Panc1 (cell line): Measurements from ENCODE around the gene BARX2. TPM values are rescaled to one million over a fixed set of nuclear protein-coding genes. Genes with fewer than 3 reads are reported as not detected.

ENCODE experiments used
- ATAC-seq: fragments of 200-7000 bp; cut with Tn5 transposase; 2 replicates; pipeline ENCODE4 v1.9.1; 2020; ENCODE audit warnings: mild to moderate bottlenecking, moderate library complexity
- BruUV-seq: library from RNA; stranded (reverse); fragments of 400-500 nt; replicated peaks from 2 replicates; lab custom pipeline; 2021; lab: Mats Ljungman, UMichigan
- CTCF ChIA-PET: fragments of 300-600 bp; sonication (Branson Sonifier 250); formaldehyde crosslinking; loops from one replicate; lab custom pipeline; 2022; ENCODE audit warnings: antibody characterized with exemption; lab: Charles Lee
- POLR2A ChIA-PET: fragments of 300-600 bp; sonication (Branson Sonifier 250); formaldehyde crosslinking; loops from one replicate; lab custom pipeline; 2022; ENCODE audit warnings: antibody characterized with exemption; lab: Charles Lee
- DNase-seq: peaks from one replicate; pipeline ENCODE4 v3.0.0-alpha.2; 2010; ENCODE audit warnings: low read depth, low spot score
- H3K27ac ChIP-seq: 2 replicates; pipeline ENCODE4 v1.5.1; 2011; ENCODE audit warnings: mild to moderate bottlenecking, low read length, inconsistent platforms
- H3K27me3 ChIP-seq: fragments of 200-500 bp; sonication (Bioruptor generic); 2 replicates; pipeline ENCODE4 v1.6.0; 2014; ENCODE audit warnings: low read length, inconsistent platforms; ENCODE audit not compliant: control insufficient read depth, insufficient read depth
- H3K36me3 ChIP-seq: fragments of 200-500 bp; sonication (Bioruptor generic); 2 replicates; pipeline ENCODE4 v1.5.1; 2014; ENCODE audit warnings: inconsistent platforms, mild to moderate bottlenecking, low read length, moderate library complexity; ENCODE audit not compliant: control insufficient read depth, insufficient read depth
- H3K4me1 ChIP-seq: 2 replicates; pipeline ENCODE4 v1.5.1; 2011; ENCODE audit warnings: inconsistent platforms, mild to moderate bottlenecking, low read length, moderate library complexity; ENCODE audit not compliant: control insufficient read depth, insufficient read depth
- H3K4me3 ChIP-seq, 2 experiments: 2 replicates each; pipeline ENCODE4 v1.5.1; 2011 to 2012; ENCODE audit warnings: low read depth in 2 of 2, low read length in 2 of 2, mild to moderate bottlenecking in 2 of 2, inconsistent platforms in 1 of 2, moderate library complexity in 1 of 2
- H3K9me3 ChIP-seq: fragments of 200-500 bp; sonication (Bioruptor generic); 2 replicates; pipeline ENCODE4 v1.5.1; 2014; ENCODE audit warnings: low read depth, mild to moderate bottlenecking, inconsistent platforms, low read length, moderate library complexity; ENCODE audit not compliant: control insufficient read depth, insufficient read depth
- POLR2AphosphoS5 ChIP-seq: IDR thresholded peaks from 2 replicates; pipeline ENCODE4 v1.6.1; 2012; ENCODE audit warnings: mild to moderate bottlenecking, low read depth, low read length, moderate library complexity
- SIN3A ChIP-seq: IDR thresholded peaks from 2 replicates; pipeline ENCODE4 v1.6.1; 2012; ENCODE audit warnings: low read depth, mild to moderate bottlenecking, low read length, moderate library complexity, borderline replicate concordance; ENCODE audit not compliant: insufficient read depth
- TCF7L2 ChIP-seq: IDR thresholded peaks from 2 replicates; pipeline ENCODE4 v1.6.1; 2011; ENCODE audit warnings: mild to moderate bottlenecking, low read depth, low read length, inconsistent platforms
- in situ Hi-C: cut with HindIII; loops from 2 replicates; pipeline ENCODE4 v1.10.0; 2016; ENCODE audit warnings: low sequenced_read_pairs, low pct_unique_long_range_greater_than_20kb
- intact Hi-C: fragments of 100-400 bp; cut with micrococcal nuclease; formaldehyde crosslinking; loops from one replicate; pipeline ENCODE4 v1.10.0; 2022; ENCODE audit not compliant: unreplicated experiment
- total RNA-seq: library from RNA; stranded (reverse); gene quantifications from one replicate; pipeline ENCODE4 v1.2.1, GENCODE V29; 2021; ENCODE audit not compliant: unreplicated experiment
- TF ChIP-seq, protein P1 (sequence below), 2 experiments: IDR thresholded peaks; 2 replicates each; pipeline ENCODE4 v1.6.1; 2011 to 2012; ENCODE audit warnings: low read depth in 2 of 2, control low read depth in 1 of 2, low read length in 1 of 2, mild to moderate bottlenecking in 1 of 2, moderate library complexity in 1 of 2; ENCODE audit not compliant: insufficient read depth in 1 of 2
- TF ChIP-seq, protein P2 (sequence below): fragments of 450-650 bp; IDR thresholded peaks from 2 replicates; pipeline ENCODE4 v1.5.1; 2017; ENCODE audit warnings: mild to moderate bottlenecking

BARX2 gene
- total RNA-seq, 1 experiment from 2014 or later, result 3.9 TPM

DNA sequence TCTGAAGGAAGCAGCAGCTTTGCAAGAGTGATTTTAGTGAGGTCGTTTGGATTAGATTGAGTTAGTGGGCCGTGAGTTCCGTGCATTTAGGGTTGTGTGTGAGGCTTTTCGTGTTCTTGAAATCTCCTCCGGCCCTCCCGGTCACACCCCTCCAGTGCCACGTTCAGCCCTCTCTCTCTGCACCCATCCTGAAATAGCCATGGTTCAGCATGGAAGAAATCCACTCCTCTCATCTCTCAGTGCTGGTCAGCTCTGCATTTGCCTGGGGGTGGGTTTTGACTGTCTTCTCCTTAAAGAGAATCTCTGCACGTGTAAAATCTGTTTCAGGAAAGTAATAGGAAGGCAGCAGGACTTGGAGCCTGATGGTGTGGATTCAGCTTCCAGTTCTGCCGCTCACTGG is 19.8 kb downstream of the BARX2 start:
- H3K27ac ChIP-seq, result no peak overlapping the region
- no peaks in the 10 kb centered on the region; the same call in 1 of the 2 replicates for H3K4me1 ChIP-seq
- no peaks in the 10 kb centered on the region for H3K9me3 ChIP-seq
- CTCF ChIA-PET, result no interaction called here
- no TSS peak for BruUV-seq
- no peak for TF ChIP-seq POLR2AphosphoS5
- TF ChIP-seq, protein P1, sequence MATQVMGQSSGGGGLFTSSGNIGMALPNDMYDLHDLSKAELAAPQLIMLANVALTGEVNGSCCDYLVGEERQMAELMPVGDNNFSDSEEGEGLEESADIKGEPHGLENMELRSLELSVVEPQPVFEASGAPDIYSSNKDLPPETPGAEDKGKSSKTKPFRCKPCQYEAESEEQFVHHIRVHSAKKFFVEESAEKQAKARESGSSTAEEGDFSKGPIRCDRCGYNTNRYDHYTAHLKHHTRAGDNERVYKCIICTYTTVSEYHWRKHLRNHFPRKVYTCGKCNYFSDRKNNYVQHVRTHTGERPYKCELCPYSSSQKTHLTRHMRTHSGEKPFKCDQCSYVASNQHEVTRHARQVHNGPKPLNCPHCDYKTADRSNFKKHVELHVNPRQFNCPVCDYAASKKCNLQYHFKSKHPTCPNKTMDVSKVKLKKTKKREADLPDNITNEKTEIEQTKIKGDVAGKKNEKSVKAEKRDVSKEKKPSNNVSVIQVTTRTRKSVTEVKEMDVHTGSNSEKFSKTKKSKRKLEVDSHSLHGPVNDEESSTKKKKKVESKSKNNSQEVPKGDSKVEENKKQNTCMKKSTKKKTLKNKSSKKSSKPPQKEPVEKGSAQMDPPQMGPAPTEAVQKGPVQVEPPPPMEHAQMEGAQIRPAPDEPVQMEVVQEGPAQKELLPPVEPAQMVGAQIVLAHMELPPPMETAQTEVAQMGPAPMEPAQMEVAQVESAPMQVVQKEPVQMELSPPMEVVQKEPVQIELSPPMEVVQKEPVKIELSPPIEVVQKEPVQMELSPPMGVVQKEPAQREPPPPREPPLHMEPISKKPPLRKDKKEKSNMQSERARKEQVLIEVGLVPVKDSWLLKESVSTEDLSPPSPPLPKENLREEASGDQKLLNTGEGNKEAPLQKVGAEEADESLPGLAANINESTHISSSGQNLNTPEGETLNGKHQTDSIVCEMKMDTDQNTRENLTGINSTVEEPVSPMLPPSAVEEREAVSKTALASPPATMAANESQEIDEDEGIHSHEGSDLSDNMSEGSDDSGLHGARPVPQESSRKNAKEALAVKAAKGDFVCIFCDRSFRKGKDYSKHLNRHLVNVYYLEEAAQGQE (IDR thresholded peaks at IDR 0.05; ENCODE audit: insufficient read depth in 1 of 2, low read depth in 2 of 2, low read length in 1 of 2), result no peak
- TF ChIP-seq TCF7L2, result no peak
- no peak for TF ChIP-seq SIN3A
- TF ChIP-seq, protein P2, sequence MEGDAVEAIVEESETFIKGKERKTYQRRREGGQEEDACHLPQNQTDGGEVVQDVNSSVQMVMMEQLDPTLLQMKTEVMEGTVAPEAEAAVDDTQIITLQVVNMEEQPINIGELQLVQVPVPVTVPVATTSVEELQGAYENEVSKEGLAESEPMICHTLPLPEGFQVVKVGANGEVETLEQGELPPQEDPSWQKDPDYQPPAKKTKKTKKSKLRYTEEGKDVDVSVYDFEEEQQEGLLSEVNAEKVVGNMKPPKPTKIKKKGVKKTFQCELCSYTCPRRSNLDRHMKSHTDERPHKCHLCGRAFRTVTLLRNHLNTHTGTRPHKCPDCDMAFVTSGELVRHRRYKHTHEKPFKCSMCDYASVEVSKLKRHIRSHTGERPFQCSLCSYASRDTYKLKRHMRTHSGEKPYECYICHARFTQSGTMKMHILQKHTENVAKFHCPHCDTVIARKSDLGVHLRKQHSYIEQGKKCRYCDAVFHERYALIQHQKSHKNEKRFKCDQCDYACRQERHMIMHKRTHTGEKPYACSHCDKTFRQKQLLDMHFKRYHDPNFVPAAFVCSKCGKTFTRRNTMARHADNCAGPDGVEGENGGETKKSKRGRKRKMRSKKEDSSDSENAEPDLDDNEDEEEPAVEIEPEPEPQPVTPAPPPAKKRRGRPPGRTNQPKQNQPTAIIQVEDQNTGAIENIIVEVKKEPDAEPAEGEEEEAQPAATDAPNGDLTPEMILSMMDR, result no peak
- ATAC-seq (no peak), DNase-seq (no peak)
- H3K4me3 ChIP-seq, result no peak overlapping the region
- in situ Hi-C loops, result no loop called here
- intact Hi-C loops, result no loop called here
- POLR2A ChIA-PET, result no interaction called here
- no peaks in the 10 kb centered on the region for H3K36me3 ChIP-seq
- peaks cover 2% of the 10 kb centered on the region; the same call in 1 of the 2 replicates for H3K27me3 ChIP-seq

DNA sequence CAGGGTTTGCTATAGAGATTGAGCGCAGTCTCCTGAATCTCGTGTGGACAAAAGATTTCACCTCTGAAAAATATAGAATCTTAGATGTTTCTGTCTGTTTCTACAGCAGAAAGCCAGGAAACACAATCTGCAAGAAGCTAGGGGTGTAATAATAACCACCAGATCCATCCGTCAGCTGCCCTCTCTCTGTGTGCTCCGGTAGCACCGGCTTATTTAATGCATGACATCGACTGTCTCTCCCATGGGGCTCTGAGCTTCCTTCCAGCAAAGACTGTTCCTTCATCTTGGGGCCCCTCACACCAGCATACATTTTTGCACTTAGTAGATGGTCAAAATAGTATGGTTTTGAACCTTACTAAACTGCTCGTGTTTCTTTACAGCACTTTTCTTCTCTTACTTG is 20.2 kb downstream of the BARX2 start:
- no peak overlapping the region for H3K4me3 ChIP-seq
- H3K36me3 ChIP-seq, result no peaks in the 10 kb centered on the region
- POLR2A ChIA-PET, result no interaction called here
- ATAC-seq (no peak), DNase-seq (no peak)
- H3K27ac ChIP-seq, result no peak overlapping the region
- CTCF ChIA-PET, result no interaction called here
- no peaks in the 10 kb centered on the region; the same call in 1 of the 2 replicates for H3K4me1 ChIP-seq
- no peak for TF ChIP-seq POLR2AphosphoS5
- TF ChIP-seq, protein P2, result no peak
- TF ChIP-seq, protein P1 (IDR thresholded peaks at IDR 0.05; ENCODE audit: insufficient read depth in 1 of 2, low read depth in 2 of 2, low read length in 1 of 2), result no peak
- no peak for TF ChIP-seq TCF7L2
- no peak for TF ChIP-seq SIN3A
- in situ Hi-C loops (no loop called here), intact Hi-C loops (no loop called here)
- peaks cover 2% of the 10 kb centered on the region; the same call in 1 of the 2 replicates for H3K27me3 ChIP-seq
- no peaks in the 10 kb centered on the region for H3K9me3 ChIP-seq
- BruUV-seq, result no TSS peak
